ENCODE results near the gene CBR1.
"Not testable (repeated sequence)": the region's sequence is repeated elsewhere in the genome, so short reads cannot be mapped to it uniquely, and the experiment has no call there.

Gene CBR1

DNA sequence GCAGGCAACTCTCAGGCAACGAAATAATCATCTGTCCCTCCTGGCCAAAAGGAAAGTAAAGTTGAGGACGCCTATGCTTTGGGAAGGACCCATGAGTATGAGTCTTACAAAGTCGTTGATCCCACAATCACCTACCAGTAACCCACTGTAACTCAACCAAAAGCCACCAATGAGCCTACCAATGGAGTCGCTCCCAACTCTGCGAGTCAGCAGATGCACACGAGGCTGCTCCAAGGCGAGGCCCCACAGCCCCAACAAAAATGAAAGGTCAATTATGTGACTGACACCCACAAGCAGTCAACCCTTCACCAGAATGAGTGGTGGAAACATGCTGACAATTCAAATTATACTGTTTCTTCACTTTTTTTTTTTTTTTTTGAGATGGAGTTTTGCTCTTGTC is 21.5 kb upstream of the CBR1 start:
- no peak for DNase-seq (ENCODE audit: low spot score)

DNA sequence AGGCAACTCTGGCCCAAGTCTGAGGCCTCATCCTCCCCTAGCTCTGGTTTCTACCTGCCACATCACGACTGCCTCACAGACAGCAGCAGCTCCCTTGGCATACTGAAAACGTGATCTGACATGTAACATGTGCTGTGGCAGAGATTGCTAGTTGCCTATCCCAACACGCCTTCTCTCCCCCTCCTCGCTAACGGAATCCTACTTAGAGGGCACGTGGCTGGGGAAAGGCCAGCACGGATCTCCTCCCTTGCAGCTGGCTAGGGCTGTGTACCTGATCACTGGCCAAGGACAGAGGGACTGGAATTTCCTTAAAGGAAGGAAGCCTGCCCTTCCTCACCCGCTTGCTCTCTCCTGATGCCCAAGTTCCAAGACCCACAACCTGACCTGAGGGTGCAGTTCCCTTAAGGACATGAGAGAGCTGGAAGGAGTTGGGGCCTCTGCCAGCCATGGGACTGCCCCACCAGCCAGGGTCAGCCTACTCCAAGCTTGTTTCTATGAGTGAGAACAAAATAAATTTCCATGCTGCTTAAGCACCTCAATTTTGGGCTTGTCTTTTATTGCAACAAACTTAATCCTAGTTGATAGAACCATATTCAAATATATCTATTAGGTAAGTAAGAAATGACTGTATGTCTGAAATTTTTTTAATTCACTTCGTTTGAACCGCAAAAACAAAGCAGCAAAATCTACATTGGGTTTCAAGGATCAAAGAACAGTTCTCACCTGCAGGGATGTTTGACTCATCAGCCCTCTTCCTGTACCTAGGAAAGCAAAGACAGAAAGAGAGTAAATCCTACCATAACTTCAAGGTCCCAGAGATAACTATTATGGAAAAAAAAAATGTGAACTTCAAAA is 16.7 kb upstream of the CBR1 start:
- peak; percentile 7 for DNase-seq (ENCODE audit: low spot score)

DNA sequence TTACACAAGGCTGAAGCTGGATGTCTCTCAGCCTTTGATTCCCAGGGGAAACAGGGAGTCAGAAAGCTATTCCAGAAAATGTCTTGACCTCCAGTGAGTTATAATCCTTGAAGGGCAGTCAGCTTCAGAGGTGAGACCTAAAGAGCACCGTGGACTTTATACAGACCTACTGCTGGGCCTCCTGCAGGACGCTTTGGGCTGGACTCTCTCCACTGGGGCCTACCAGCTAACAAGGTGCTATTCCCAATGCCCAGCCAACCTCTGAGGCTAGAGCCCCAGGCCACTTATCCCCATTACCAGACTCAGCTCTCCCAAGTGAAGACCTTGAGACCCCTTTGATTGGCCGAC is 16.1 kb upstream of the CBR1 start:
- no peak for DNase-seq (ENCODE audit: low spot score)

DNA sequence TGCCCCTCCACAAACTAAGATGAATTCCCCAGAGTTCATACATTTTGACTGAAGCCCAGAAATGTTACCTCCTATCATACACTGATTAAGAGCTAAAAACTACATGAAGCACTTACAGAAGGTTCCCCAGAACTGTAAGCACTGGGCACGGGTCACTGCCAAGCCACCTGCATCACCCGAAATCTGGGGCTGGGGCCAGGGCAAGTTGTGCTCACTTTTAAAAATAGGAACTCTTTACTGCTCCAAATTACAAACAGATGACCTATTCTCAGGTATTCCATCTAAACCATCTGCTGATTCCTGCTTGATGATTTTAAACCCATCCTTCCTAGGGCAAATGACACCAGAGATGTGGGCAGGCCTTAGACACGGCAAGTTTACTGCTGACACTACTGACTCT is 14.3 kb upstream of the CBR1 start:
- DNase-seq (ENCODE audit: low spot score): no peak

DNA sequence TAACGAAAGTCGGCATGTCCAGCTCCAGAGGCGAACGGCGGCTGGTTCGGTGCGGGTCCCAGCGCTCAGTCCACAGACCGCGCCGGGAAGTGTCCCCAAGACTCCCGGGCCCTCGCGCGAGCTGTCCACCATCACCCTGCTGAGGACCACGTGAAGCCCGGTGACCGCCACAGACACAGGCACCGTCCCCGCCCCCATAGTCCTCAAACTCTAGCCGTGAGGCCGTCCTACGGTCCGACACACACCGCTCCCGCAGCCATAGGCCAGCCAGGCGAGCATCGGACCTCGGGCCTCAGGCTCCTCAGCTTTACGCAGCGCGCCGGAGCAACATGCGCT is 10.0 kb upstream of the CBR1 start:
- no peak for DNase-seq (ENCODE audit: low spot score)

DNA sequence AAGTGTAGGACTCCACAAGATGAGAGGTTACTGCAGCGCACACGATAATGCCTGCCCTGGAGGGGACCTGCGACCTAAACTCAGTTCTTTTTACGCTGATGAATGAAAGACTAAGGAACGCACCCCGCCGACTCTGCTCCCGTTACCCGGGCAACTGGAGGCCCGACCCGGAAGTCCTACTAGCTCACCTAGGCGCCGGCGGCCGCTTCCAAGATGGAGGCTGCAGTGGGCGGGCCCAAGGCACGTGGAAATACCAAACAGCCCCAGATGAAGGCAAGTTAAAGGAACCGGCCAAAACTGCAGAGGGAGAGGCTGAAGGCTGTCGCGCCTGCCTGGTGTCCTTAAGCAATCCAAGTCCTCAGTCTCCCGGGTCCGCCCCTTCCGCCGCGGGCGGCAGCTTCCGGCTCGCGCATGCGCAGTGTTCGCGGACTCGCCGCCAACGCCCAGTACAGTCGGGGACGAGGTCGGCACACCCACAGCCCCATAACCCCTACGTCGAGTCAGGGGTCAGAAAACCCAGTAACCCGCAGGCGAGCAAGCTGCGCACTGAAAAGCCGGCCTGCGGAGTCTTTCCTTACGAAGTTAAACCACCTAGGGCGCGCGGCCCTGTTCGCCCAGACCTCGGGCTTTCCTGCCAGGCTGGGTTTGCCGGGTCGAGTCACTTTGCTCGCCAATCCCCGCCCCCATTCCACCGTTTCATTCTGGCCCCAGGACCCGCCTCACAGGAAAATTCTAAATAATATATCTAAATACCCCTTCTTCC is 9.5 kb upstream of the CBR1 start, which contains the start of gene SETD4:
Gene SETD4 (minus strand): TSS at position 368 of the 763 bp plus-strand sequence. CDS start 1,638 bp downstream, outside the sequence.
- DNase-seq (ENCODE audit: low spot score): peak; percentile 95

DNA sequence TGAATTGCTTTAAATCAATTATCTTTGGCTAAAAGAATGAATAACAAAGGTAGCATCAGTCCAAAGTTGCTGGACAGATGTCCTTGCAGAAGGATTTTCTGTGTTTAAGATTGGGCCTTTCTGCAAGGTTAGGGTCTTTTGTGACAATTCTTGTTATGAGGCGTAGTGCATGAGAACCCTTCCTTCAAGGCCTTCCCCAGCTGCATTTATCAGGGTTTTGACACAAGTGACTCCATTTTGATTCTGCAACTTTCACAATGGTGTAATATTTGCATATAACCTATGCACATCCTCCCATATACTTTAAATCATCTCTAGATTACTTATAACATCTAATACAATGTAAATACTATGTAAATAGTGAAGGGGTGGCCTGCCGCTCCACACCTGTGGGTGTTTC is 8.4 kb upstream of the CBR1 start:
- no peak for DNase-seq (ENCODE audit: low spot score)

DNA sequence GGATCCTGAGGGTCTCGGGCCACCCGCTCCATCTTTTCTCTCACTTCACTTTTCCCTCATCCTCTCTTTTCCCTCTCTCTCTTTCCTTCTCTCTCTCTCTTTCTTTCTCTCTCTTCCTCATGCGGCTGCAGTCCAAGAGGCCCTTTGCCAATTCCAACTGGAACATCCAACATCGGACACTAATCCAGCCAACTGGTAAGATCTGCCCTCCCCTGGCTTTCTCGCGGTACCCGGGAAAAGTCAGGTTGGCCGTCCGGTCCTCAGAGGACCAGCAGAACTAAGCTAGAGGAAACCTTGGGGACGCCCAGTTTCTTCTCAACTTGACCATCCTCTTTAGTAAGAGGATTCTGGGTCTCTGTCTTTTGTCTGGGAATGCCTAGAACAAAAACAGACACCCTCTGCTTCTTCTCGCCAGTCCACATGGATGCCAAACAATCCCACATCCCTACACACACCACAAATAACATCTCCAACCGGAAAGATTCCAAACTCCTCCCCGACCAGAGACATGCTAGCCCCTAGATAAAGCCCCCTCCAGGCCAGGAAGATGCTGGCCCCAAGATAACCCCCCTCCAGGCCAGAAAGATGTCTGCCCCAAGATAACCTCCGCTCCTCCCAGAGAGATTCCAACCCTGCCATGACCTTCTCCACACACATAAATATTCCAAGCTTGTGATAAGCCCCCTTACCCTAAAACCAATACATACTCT is 6.3 kb upstream of the CBR1 start:
- no peak for DNase-seq (ENCODE audit: low spot score)

DNA sequence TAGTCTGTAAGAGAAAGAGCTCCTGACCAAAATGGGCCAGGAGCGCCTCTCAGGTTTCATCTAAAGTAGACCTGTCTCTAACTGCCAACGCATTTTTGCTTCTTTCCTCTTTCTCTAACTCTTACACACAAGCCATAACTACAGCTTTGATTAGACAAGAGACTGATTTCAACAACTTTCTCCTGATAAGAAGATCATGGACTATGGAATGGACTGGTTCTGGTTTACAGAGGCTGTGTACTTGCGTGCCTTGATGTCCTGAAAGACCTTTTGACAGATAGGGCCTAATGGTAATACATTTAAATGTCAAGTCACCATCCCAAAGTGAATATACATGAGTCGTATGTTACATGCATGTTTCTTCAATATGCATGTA is 5.8 kb upstream of the CBR1 start:
- no peak for DNase-seq (ENCODE audit: low spot score)

DNA sequence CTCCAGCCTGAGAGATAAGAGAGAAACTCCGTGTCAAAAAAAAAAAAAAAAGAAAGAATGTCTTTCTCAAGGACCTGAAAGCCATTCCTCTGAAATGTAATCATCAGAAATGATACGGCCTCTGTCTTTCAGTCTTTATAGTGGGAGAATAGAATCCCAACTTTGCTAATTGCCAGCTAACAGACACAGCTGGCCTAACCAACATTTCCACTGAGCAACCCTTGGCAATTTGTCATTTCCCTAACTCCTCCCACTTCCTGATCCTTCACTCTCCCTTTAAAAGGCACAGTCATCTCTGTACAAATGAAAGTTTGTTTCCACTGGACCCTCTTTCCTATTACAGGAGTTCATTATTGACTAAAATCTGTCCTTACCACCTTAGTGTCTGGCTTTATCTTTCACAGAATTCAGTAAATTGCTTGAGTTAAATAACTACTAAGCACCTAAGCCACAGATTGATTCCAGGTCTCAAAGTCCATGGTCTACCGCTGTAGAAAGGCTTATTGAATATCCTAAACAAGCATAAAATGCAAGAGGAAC is 4.3 kb upstream of the CBR1 start:
- DNase-seq (ENCODE audit: low spot score): peak; percentile 66

DNA sequence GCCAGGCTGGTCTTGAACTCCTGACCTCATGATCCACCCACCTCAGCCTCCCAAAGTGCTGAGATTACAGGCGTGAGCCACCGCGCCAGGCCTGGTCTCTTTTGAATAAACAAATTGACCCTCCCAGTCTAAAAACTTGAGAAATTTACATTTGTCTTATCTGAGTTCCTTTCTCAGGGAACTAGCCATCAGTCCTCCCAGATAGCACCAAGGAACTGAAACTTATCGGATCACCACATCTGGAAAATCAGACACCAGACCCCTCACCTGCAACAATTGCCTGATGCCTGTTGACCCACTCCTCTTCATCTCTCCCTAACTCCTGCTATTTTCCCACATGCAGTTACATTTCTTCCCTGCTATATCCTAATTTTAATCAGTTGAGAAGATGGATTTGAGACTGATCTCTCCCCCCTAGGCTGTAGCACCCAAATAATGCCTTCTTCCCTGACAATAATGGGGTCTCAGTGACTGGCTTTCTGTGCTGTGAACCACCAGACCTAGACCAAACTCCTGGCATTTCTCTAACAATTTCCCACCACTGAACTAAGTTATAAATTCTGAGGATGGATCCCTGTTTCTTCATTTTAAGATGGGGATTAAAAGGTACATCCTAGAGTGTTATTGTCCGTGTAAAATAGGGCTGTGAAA is 951 bp upstream of the CBR1 start:
- no peak for DNase-seq (ENCODE audit: low spot score)

DNA sequence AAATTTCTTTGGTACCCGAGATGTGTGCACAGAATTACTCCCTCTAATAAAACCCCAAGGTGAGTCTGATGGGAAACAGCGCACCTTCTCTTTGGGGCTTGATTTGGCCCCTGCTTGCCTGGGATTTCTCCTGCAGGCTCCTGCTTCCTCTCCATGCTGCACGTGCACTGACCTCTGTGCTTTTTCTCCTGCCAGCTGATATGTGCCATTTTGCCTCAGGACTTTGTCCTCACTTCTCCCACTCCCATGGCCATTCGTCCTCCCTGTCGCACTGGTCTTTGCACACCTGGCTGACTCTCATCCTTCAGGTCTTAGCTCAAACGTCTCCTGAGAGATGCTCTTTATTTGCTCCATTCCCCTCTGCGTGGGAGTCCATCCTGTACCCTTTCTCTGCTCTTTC is 1.2 kb downstream of the CBR1 start:
- no peak for DNase-seq (ENCODE audit: low spot score)

DNA sequence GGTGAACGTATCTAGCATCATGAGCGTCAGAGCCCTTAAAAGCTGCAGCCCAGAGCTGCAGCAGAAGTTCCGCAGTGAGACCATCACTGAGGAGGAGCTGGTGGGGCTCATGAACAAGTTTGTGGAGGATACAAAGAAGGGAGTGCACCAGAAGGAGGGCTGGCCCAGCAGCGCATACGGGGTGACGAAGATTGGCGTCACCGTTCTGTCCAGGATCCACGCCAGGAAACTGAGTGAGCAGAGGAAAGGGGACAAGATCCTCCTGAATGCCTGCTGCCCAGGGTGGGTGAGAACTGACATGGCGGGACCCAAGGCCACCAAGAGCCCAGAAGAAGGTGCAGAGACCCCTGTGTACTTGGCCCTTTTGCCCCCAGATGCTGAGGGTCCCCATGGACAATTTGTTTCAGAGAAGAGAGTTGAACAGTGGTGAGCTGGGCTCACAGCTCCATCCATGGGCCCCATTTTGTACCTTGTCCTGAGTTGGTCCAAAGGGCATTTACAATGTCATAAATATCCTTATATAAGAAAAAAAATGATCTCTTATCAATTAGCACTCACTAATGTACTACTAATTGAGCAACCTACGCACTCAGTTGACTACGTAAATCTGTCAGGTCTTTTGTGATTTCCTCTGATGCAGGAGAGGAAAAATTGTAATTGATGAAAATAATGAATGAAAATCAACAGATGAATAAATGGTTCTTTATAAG is 2.8 kb downstream of the CBR1 start:
- no peak for DNase-seq (ENCODE audit: low spot score)

DNA sequence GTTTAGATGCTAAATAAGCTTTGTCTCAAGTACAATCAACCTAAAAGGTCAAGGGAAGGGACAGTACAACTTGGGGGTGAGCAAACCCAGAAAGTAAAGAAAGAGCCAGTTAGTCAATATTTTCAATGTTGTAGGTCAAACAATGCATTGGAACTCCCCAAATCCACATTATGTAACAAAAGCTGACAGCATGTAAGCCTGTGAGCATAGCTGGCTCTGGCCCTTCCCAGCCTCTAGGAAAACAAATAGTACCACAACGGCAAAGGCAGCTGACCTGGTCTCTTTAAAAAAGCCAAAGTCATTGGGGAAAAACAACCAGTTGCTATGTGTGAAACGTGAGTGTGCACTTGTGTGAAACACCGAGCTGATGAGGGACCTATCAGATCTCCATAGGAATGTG is 3.4 kb downstream of the CBR1 start:
- no peak for DNase-seq (ENCODE audit: low spot score)

DNA sequence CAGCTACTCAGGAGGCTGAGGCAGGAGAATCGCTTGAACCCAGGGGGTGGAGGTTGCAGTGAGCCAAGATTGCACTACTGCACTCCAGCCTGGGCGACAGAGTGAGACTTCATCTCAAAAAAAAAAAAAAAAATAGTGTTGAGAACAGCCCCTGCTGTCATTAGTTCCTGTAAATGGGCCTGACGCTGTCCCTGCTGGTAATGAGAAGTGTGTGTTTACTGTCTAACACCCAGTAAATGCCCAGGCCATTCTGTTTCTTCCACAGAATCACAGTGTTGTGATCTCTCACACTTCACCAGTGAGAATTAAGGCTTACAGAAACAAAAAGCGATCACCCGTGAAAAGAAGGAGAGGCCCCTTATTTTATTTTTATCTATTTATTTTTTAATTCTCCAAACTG is 4.1 kb downstream of the CBR1 start:
- not testable (repeated sequence) for DNase-seq (ENCODE audit: low spot score)

DNA sequence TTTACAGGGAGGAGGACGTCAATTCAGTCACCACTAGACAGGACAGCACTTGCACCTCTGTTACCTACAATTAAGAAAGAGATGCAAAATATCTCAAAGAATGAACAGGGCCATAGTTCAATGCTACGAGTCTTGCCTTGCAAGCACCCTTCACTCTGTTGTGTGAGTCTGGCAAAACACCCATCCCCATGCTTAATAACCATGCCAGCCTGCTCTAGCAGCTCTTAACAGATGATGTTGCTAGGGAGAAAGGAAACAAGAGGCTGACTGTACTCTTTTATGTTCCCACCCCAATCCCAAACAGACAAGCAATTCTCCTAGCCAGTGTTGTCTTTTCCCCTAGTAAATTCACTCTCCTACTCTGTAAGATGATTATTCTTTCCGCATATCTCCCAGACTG is 5.3 kb downstream of the CBR1 start:
- DNase-seq (ENCODE audit: low spot score): no peak

DNA sequence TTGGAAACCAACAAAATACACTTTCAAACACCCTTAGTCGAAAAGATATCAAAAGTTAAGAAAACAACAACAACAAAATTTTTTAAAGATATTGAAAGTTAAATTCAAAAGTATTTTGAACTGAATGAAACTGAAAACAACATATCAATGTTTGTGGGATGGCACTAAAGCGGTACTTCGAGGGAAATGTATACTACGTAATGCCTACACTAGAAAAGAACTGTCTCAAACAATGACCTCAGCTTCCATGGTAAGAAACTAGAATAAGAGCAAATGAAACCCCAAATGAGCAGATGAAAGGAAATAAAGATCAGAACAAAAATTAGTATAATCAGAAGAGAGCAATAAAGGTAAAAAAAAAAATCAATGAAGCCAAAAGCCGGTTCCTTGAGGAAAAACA is 6.1 kb downstream of the CBR1 start:
- DNase-seq (ENCODE audit: low spot score): no peak

DNA sequence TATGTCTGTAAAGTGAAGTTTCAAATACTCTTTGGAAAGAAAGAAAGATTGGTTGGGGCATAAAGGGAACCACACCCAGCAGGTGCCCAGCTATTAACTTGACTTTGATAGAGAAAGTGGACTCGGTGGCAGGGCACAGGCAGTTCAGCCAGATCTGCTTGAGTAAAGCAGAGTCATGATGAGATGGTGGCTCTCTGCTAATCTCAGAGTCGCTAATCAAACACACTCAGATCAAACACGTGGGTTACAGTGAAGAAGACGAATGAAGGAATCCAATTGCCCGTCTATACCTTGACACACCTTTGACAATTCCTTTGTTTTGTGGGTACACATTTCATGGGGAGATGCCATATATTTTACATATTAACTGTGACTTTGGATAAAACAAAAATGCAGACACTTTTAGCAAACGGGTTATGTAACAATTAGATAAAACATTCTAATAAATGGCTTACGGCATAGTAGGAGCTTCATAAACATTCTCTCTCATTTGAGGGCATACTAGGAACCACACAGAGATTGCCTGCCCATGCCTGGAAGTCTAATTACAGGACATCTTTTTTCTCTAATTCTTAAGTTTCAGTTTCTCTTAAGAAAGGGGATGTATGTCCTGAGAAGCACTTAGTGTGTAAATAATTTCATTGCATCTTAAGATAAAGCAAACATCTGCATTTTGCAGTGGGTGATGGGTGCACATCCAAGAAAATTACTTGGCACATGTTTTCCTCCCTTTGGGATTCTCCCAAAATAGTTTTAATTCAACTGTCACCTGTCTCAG is 7.2 kb downstream of the CBR1 start:
- DNase-seq (ENCODE audit: low spot score): no peak

DNA sequence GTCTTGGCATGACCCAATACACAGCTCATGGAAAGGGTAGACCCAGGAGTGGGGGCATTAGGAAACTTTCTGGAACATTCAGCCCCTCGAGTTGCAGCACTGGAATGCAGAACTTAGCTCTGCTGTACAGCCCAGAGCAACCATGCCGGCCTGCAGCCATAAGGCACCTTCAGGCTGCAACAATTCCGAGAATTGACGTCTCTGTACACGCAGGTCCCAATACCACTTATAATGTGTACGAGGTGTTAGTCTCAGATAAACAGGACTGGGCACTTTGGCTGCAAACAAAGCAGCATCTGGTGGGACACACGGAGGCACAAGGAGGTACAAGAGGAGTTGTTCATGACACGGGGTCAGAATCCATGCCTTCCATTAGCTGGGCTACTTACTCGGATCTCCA is 7.9 kb downstream of the CBR1 start:
- DNase-seq (ENCODE audit: low spot score): no peak

DNA sequence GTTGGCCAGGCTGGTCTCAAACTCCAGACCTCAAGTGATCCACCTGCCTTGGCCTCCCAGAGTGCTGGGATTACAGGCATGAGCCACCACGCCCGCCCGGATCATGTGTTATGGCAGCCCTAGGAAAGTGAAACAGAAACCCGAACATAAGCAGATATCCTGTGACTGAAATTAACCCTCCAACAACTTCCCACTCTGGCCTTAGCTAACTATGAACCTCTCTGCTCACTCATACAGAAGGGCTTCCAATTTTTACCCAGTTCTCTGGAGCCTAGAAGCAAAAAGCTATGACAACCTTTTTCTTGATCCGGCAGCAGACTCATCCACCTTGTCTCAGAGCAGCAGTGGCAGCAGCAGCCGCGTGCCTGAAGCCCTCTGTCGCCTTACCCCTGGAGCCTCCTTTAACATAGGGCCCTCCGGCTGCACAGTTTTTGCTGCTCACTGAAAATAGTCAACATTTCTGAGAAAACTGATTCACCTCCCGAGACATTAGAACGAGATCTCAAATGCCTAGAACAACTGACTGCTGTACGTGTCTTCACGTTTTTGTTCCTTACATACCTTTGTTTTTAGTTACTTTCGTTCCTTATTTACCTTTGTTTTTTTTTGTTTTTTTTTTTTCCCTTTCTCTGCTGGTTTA is 9.3 kb downstream of the CBR1 start:
- DNase-seq (ENCODE audit: low spot score): peak; percentile 52
